ENCODE data around the gene DNMT3L. TPM values are rescaled to one million over a fixed set of nuclear protein-coding genes. Genes with fewer than 3 reads are reported as not detected.

DNMT3L gene
- not detected in 2 replicates for total RNA-seq

GRCh38 chr21:44261675-44262295, at the start of gene DNMT3L:
TSS of gene DNMT3L (minus strand) at chr21:44261897. CDS start at chr21:44261259, 638 bp downstream.

GRCh38 chr21:44299458-44300261, 38.0 kb upstream of the DNMT3L start, which contains the start of gene PFKL:
TSS of gene PFKL (plus strand) at chr21:44300053. CDS start at chr21:44300106, 53 bp downstream.

GRCh38 chr21:44285138-44285992, 23.7 kb upstream of the DNMT3L start, which contains the start of gene AIRE:
TSS of gene AIRE (plus strand) at chr21:44285876. CDS start at chr21:44286007, 131 bp downstream.

GRCh38 chr21:44240842-44241241, 20.9 kb downstream of the DNMT3L start, which contains the start of gene ICOSLG:
TSS of gene ICOSLG (minus strand) at chr21:44240943. CDS start at chr21:44240817, 126 bp downstream.

Small RNA genes within 50 kb of the gene (small RNA-seq; reads per million reads assigned to genes)
- not detected for gene AP001059.3

Other genes starting within 250 kb of the DNMT3L start
- 25.7 and 29.7 TPM in 2 replicates for gene TRAPPC10, start 249.6 kb downstream of the DNMT3L start, total RNA-seq
- gene PWP2, start 154.5 kb downstream of the DNMT3L start, total RNA-seq = 1.3 and 1.7 TPM in 2 replicates
- gene GATD3, start 128.2 kb downstream of the DNMT3L start, total RNA-seq = 12.3 and 13.3 TPM in 2 replicates
- gene ICOSLG, start 21.0 kb downstream of the DNMT3L start, total RNA-seq = under 0.01 and 0.13 TPM in 2 replicates
- not detected in 2 replicates for gene AIRE, start 24.0 kb upstream of the DNMT3L start, total RNA-seq
- gene PFKL, start 38.2 kb upstream of the DNMT3L start, total RNA-seq = 116 and 121 TPM in 2 replicates
- gene CFAP410, start 77.5 kb upstream of the DNMT3L start, total RNA-seq = 8.3 and 12.3 TPM in 2 replicates
- gene TRPM2, start 91.7 kb upstream of the DNMT3L start, total RNA-seq = under 0.01 TPM in 1 of 2 replicates, not detected in the other
- gene LRRC3, start 193.6 kb upstream of the DNMT3L start, total RNA-seq = 0.22 and 0.26 TPM in 2 replicates